GM23338 (cell line): ENCODE measurements around the gene MAPK1. TPM values are rescaled to one million over a fixed set of nuclear protein-coding genes. Genes with fewer than 3 reads are reported as not detected.
"Not testable (repeated sequence)": the region's sequence is repeated elsewhere in the genome, so short reads cannot be mapped to it uniquely, and the experiment has no call there.

ENCODE experiments used
- ATAC-seq: fragments of 200-7000 bp; cut with Tn5 transposase; 3 replicates; pipeline ENCODE4 v1.9.1; 2020
- DNase-seq: peaks from one replicate; pipeline ENCODE4 v3.0.0-alpha.2; 2015; ENCODE audit warnings: low spot score
- H2AFZ ChIP-seq: fragments of 200-600 bp; sonication (generic); 2 replicates; pipeline ENCODE4 v1.8.0; 2016; ENCODE audit warnings: antibody characterized with exemption, mild to moderate bottlenecking, moderate library complexity
- H3F3A ChIP-seq: fragments of 200-600 bp; sonication (generic); replicated peaks from 2 replicates; pipeline ENCODE4 v1.8.0; 2017; ENCODE audit warnings: antibody characterized with exemption, mixed run types, low read depth
- H3K27ac ChIP-seq: fragments of 200-600 bp; sonication (generic); 2 replicates; pipeline ENCODE4 v1.6.1; 2016; ENCODE audit warnings: low read depth
- H3K27me3 ChIP-seq: fragments of 200-600 bp; sonication (generic); 2 replicates; pipeline ENCODE4 v1.8.0; 2016; ENCODE audit warnings: mild to moderate bottlenecking, mixed run types, moderate library complexity; ENCODE audit not compliant: insufficient read depth
- H3K36me3 ChIP-seq: fragments of 200-600 bp; sonication (generic); 2 replicates; pipeline ENCODE4 v1.8.0; 2016; ENCODE audit warnings: mild to moderate bottlenecking; ENCODE audit not compliant: insufficient read depth
- H3K4me1 ChIP-seq: fragments of 200-600 bp; sonication (generic); 2 replicates; pipeline ENCODE4 v1.8.0; 2016; ENCODE audit warnings: mild to moderate bottlenecking, moderate library complexity; ENCODE audit not compliant: insufficient read depth
- H3K4me2 ChIP-seq: fragments of 200-600 bp; sonication (generic); 2 replicates; pipeline ENCODE4 v1.7.1; 2017; ENCODE audit warnings: mixed run types
- H3K4me3 ChIP-seq: fragments of 200-600 bp; sonication (generic); 2 replicates; pipeline ENCODE4 v1.6.1; 2016; ENCODE audit warnings: mixed run types
- H3K79me2 ChIP-seq: fragments of 200-600 bp; sonication (generic); replicated peaks from 2 replicates; pipeline ENCODE4 v1.8.0; 2017; ENCODE audit warnings: mild to moderate bottlenecking; ENCODE audit not compliant: insufficient read depth
- H3K9me2 ChIP-seq: fragments of 200-600 bp; sonication (generic); 2 replicates; pipeline ENCODE4 v1.8.0; 2017; ENCODE audit not compliant: insufficient read depth
- H4K20me1 ChIP-seq: fragments of 200-600 bp; sonication (generic); replicated peaks from 2 replicates; pipeline ENCODE4 v1.8.0; 2017; ENCODE audit warnings: mild to moderate bottlenecking; ENCODE audit not compliant: insufficient read depth
- H3K27ac Mint-ChIP-seq: 2 replicates; pipeline ENCODE4 v1.8.0; 2020; ENCODE audit warnings: inconsistent platforms, mild to moderate bottlenecking, moderate library complexity, mixed read lengths
- H3K27me3 Mint-ChIP-seq: 3 replicates; pipeline ENCODE4 v1.8.0; 2022; ENCODE audit warnings: low read depth, mild to moderate bottlenecking, moderate library complexity, mixed read lengths, inconsistent platforms; ENCODE audit not compliant: insufficient read depth, poor library complexity
- H3K36me3 Mint-ChIP-seq: 3 replicates; pipeline ENCODE4 v1.8.0; 2021; ENCODE audit warnings: low read depth, mild to moderate bottlenecking, inconsistent platforms, moderate library complexity, mixed read lengths
- H3K4me1 Mint-ChIP-seq: 3 replicates; pipeline ENCODE4 v1.8.0; 2020; ENCODE audit warnings: mild to moderate bottlenecking, inconsistent platforms, mixed read lengths
- H3K4me3 Mint-ChIP-seq: 3 replicates; pipeline ENCODE4 v1.8.0; 2021; ENCODE audit warnings: moderate library complexity, mild to moderate bottlenecking, inconsistent platforms, mixed read lengths
- H3K9me3 Mint-ChIP-seq: 3 replicates; pipeline ENCODE4 v1.8.0; 2020; ENCODE audit warnings: moderate library complexity, mild to moderate bottlenecking, inconsistent platforms, mixed read lengths
- CREB1 ChIP-seq: fragments of 250-450 bp; sonication (Bioruptor Pico); IDR thresholded peaks from 2 replicates; pipeline ENCODE4 v1.5.0; 2020; ENCODE audit warnings: low read depth, mild to moderate bottlenecking, moderate library complexity
- ETS1 ChIP-seq: IDR thresholded peaks from 2 replicates; pipeline ENCODE4 v1.6.1; 2016; ENCODE audit warnings: antibody characterized with exemption
- EZH2 ChIP-seq: fragments of 200-600 bp; sonication (generic); IDR thresholded peaks from one replicate; pipeline ENCODE4 v1.8.0; 2017; ENCODE audit warnings: antibody characterized with exemption, mild to moderate bottlenecking, low read depth; ENCODE audit not compliant: unreplicated experiment
- EZH2phosphoT487 ChIP-seq: fragments of 200-600 bp; sonication (generic); IDR thresholded peaks from one replicate; pipeline ENCODE4 v1.8.1; 2018; ENCODE audit warnings: antibody characterized with exemption; ENCODE audit not compliant: unreplicated experiment
- JUNB ChIP-seq: IDR thresholded peaks from one replicate; pipeline ENCODE4 v1.6.1; 2016; ENCODE audit warnings: antibody characterized with exemption; ENCODE audit not compliant: unreplicated experiment
- POLR2AphosphoS5 ChIP-seq: IDR thresholded peaks from 2 replicates; pipeline ENCODE4 v1.6.1; 2016; ENCODE audit warnings: antibody characterized with exemption, low read depth
- STAT1 ChIP-seq: IDR thresholded peaks from one replicate; pipeline ENCODE4 v1.6.1; 2016; ENCODE audit warnings: antibody characterized with exemption; ENCODE audit not compliant: unreplicated experiment
- ZNF114 ChIP-seq: fragments of 250-450 bp; sonication (Bioruptor Pico); IDR thresholded peaks from 2 replicates; pipeline ENCODE4 v1.5.0; 2020; ENCODE audit warnings: mild to moderate bottlenecking, moderate library complexity
- polyA plus RNA-seq: library from polyadenylated mRNA; unstranded; fragments of >200 nt; fragmentation: Nextera tagmentation; extraction: Ambion mirVana; gene quantifications from 2 replicates; pipeline ENCODE4 v1.2.1, GENCODE V29; 2016
- total RNA-seq: library from RNA; depleted of rRNA; stranded (reverse); fragments of >200 nt; shearing (Covaris generic); gene quantifications from 2 replicates; pipeline ENCODE4 v1.2.3, GENCODE V29; 2014
- TF ChIP-seq, protein P1 (sequence below), 2 experiments: fragments of 200-600 bp in 1 of 2; sonication (generic) in 1 of 2; conservative IDR thresholded peaks; 2 replicates each; pipeline versions ENCODE4 v1.5.1 to v1.6.1; 2016 to 2017; ENCODE audit warnings: antibody characterized with exemption in 2 of 2, low read depth in 2 of 2, mild to moderate bottlenecking in 2 of 2, moderate library complexity in 1 of 2

Gene MAPK1
- total and polyA plus RNA-seq, 2 experiments from 2014 or later: 17.4 to 77.5 TPM

- no peaks in the 10 kb centered on the region for H3K27me3 ChIP-seq
- H3K4me3 Mint-ChIP-seq: no peak overlapping the region
- H4K20me1 ChIP-seq: peaks cover 42% of the 10 kb centered on the region
- no peak overlapping the region for H2AFZ ChIP-seq
- peaks cover 40% of the 10 kb centered on the region for H3K36me3 Mint-ChIP-seq
- peaks cover 28% of the 10 kb centered on the region for H3K36me3 ChIP-seq
- no peak overlapping the region for H3K4me2 ChIP-seq
- ATAC-seq (no peak), DNase-seq (no peak)
- peaks cover 55% of the 10 kb centered on the region for H3K79me2 ChIP-seq
- TF ChIP-seq POLR2AphosphoS5 (no peak), CREB1 (CRISPR knock-in tag) (no peak)
- H3K4me1 ChIP-seq: no peaks in the 10 kb centered on the region
- H3K27me3 Mint-ChIP-seq: peaks cover 3% of the 10 kb centered on the region
- H3K9me3 Mint-ChIP-seq: peaks cover 3% of the 10 kb centered on the region; the same call in 1 of the 3 replicates
- 0 out of 3 replicates have a peak, but pooled peaks cover 3% of the 10 kb centered on the region for H3K4me1 Mint-ChIP-seq
- no peaks in the 10 kb centered on the region for H3K9me2 ChIP-seq
- H3K27ac Mint-ChIP-seq: no peak overlapping the region
- H3K4me3 ChIP-seq: no peak overlapping the region
- no peak overlapping the region for H3K27ac ChIP-seq
- no peaks in the 10 kb centered on the region for H3F3A ChIP-seq
Observed at GRCh38 chr22:21807544-21808529, 59.6 kb downstream of the MAPK1 start.

DNA sequence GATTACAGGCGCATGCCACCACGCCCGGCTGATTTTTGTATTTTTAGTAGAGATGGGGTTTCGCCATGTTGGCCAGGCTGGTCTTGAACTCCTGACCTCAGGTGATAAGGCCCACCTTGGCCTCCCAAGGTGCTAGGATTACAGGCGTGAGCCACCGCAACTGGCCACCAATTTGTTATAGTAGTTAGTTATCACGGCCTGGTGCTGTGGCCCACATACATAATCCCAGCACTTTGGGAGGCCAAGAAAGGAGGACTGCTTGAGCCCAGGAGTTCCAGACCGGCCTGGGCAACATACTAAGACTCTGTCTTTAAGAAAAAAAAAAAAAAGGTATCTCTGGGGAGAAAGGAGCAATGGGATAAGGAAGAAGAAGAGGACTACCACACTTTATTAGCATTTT lies 62.1 kb downstream of the MAPK1 start:
- not testable (repeated sequence) for H3K9me2 ChIP-seq, H3K27ac Mint-ChIP-seq, DNase-seq, H3K27ac ChIP-seq, H3K4me3 ChIP-seq, H3K4me3 Mint-ChIP-seq, H3K27me3 Mint-ChIP-seq, ATAC-seq, H3F3A ChIP-seq, H3K27me3 ChIP-seq, H3K9me3 Mint-ChIP-seq, H3K4me2 ChIP-seq, H3K4me1 ChIP-seq, H3K4me1 Mint-ChIP-seq, H2AFZ ChIP-seq
- peaks cover 50% of the 10 kb centered on the region for H3K36me3 Mint-ChIP-seq
- peaks cover 39% of the 10 kb centered on the region for H3K36me3 ChIP-seq
- peaks cover 22% of the 10 kb centered on the region for H4K20me1 ChIP-seq
- H3K79me2 ChIP-seq: peaks cover 30% of the 10 kb centered on the region

DNA sequence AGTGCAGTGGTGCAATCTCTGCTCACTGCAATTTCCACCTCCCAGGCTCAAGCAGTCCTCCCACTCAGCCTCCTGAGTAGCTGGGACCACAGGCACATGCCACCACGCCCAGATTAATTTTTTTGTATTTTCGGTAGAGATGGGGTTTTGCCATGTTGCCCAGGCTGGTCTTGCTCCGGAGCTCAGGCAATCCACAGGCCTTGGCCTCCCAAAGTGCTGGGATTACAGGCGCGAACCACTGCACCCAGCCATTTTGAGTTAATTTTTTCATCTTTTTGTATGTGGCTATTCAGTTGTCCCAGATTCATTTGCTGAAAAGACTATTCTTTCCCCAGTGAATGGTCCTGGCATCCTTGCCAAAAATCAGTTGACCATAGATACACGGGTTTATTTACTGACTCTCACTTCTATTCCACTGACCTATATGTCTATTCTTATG lies 63.6 kb downstream of the MAPK1 start:
- ATAC-seq: no peak
- Histone ChIP-seq H3K4me3 (no peak overlapping the region), H3K4me2 (no peak overlapping the region), H3K79me2 (peaks cover 15% of the 10 kb centered on the region), H3K9me2 (no peaks in the 10 kb centered on the region), H3K27me3 (no peaks in the 10 kb centered on the region), H3K4me1 (no peaks in the 10 kb centered on the region), H3F3A (no peaks in the 10 kb centered on the region), H4K20me1 (peaks cover 12% of the 10 kb centered on the region), H3K36me3 (peaks cover 43% of the 10 kb centered on the region), H3K27ac (no peak overlapping the region), H2AFZ (no peak overlapping the region)
- DNase-seq: no peak
- H3K4me1 Mint-ChIP-seq: no peaks in the 10 kb centered on the region
- peaks cover 4% of the 10 kb centered on the region for H3K27me3 Mint-ChIP-seq
- no peak overlapping the region for H3K4me3 Mint-ChIP-seq
- H3K9me3 Mint-ChIP-seq: no peaks in the 10 kb centered on the region
- H3K27ac Mint-ChIP-seq: no peak overlapping the region
- H3K36me3 Mint-ChIP-seq: peaks cover 64% of the 10 kb centered on the region
- TF ChIP-seq ETS1: no peak
- TF ChIP-seq EZH2: no peak
- TF ChIP-seq STAT1: no peak
- no peak for TF ChIP-seq ZNF114 (CRISPR knock-in tag)
- TF ChIP-seq EZH2phosphoT487: no peak
- TF ChIP-seq CREB1 (CRISPR knock-in tag): no peak
- no peak for TF ChIP-seq JUNB
- TF ChIP-seq, protein P1, sequence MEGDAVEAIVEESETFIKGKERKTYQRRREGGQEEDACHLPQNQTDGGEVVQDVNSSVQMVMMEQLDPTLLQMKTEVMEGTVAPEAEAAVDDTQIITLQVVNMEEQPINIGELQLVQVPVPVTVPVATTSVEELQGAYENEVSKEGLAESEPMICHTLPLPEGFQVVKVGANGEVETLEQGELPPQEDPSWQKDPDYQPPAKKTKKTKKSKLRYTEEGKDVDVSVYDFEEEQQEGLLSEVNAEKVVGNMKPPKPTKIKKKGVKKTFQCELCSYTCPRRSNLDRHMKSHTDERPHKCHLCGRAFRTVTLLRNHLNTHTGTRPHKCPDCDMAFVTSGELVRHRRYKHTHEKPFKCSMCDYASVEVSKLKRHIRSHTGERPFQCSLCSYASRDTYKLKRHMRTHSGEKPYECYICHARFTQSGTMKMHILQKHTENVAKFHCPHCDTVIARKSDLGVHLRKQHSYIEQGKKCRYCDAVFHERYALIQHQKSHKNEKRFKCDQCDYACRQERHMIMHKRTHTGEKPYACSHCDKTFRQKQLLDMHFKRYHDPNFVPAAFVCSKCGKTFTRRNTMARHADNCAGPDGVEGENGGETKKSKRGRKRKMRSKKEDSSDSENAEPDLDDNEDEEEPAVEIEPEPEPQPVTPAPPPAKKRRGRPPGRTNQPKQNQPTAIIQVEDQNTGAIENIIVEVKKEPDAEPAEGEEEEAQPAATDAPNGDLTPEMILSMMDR (conservative IDR thresholded peaks at IDR 0.05; ENCODE audit: low read depth in 2 of 2): no peak
- no peak for TF ChIP-seq POLR2AphosphoS5
